ENCODE results near the gene STYX. TPM values are rescaled to one million over a fixed set of nuclear protein-coding genes. Genes with fewer than 3 reads are reported as not detected.
A peak's percentile ranks its signal among the peaks of the same experiment; 100 is the strongest.

STYX gene
- total and polyA plus RNA-seq, 2 of the 4 experiments (the other 2 are of a cell fraction), result 5.8 to 7.5 TPM

DNA sequence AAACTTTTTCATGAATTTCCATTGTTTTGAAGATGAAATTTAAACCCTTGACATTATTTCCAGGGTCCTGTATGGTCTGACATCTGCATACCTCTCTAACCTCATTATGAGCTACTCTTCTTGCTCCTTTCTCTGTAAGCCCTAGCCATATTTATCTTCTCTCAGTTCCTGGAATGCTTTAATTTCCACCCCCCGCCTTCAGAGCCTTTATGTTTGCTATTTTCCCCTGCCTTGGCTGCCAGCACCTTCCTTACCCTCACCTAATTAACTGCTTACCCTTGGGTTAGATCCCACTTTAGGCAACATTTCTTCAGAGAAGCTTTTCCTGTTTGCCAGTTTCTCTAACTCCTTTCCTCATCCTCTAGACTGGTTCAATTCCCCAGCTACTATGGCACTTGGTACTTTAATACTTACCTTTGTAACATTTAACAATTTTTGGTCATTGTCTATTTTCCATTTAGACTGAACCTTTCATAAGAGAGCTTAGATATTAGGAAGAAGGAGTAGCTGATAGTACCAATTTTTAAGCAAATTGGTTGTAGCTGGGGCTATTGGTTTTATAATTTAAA, 6.0 kb downstream of the STYX start:
- Histone ChIP-seq H2AK9ac (replicated peaks; ENCODE audit: low read depth, low read length, poor library complexity) (no peak overlapping the region), H3K27ac (ENCODE audit: insufficient read depth, low read length) (no peak overlapping the region), H4K5ac (ENCODE audit: low read depth, low read length) (no peak overlapping the region), H4K91ac (ENCODE audit: insufficient read depth, low read depth, low read length) (no peak overlapping the region), H3K4me3 (ENCODE audit: insufficient read depth, low read depth, low read length) (no peak overlapping the region), H3K27me3 (ENCODE audit: control insufficient read depth, insufficient read depth, low read length) (no peaks in the 10 kb centered on the region), H2BK20ac (ENCODE audit: low read depth, low read length) (no peak overlapping the region), H3K4ac (ENCODE audit: low read depth, low read length) (no peak overlapping the region), H4K8ac (ENCODE audit: low read depth in 2 of 2, low read length in 2 of 2) (no peak overlapping the region), H3K36me3 (ENCODE audit: control insufficient read depth, insufficient read depth, low read length) (peaks cover 6% of the 10 kb centered on the region; the same call in 1 of the 2 replicates), H2BK15ac (ENCODE audit: low read depth, low read length) (no peak overlapping the region), H2BK5ac (ENCODE audit: low read depth, low read length, poor library complexity, severe bottlenecking) (no peak overlapping the region), H3K14ac (replicated peaks; ENCODE audit: low read depth, low read length) (no peak overlapping the region), H3K4me1 (ENCODE audit: control insufficient read depth, insufficient read depth, low read length) (peaks cover 2% of the 10 kb centered on the region; the same call in 1 of the 2 replicates), H3K18ac (ENCODE audit: low read depth, low read length) (no peak overlapping the region), H3K56ac (ENCODE audit: extremely low read depth, insufficient read depth, low read length) (no peak overlapping the region), H3K9me3 (ENCODE audit: control insufficient read depth, insufficient read depth, low read length) (no peaks in the 10 kb centered on the region), H3K23ac (ENCODE audit: low read depth, low read length) (no peak overlapping the region), H4K20me1 (ENCODE audit: insufficient read depth, low read length) (no peaks in the 10 kb centered on the region; the same call in 1 of the 2 replicates), H3K4me2 (ENCODE audit: low read depth, low read length) (no peak overlapping the region), H2AK5ac (ENCODE audit: low read depth, low read length) (no peak overlapping the region), H3K79me1 (ENCODE audit: low read depth in 1 of 2, low read length in 2 of 2) (peaks cover 15 to 56% of the 10 kb centered on the region in 2 experiments; a peak in 3 of 4 replicates), H2AFZ (replicated peaks; ENCODE audit: low read length, poor library complexity) (no peak overlapping the region), H2BK120ac (ENCODE audit: low read depth, low read length) (no peak overlapping the region), H3K9me1 (ENCODE audit: insufficient read depth, low read length) (no peaks in the 10 kb centered on the region), H3K9ac (ENCODE audit: low read depth, low read length) (no peak overlapping the region)
- no TSS peak for BruUV-seq (replicated peaks)
- in situ Hi-C loops (cut with MboI; ENCODE audit: low sequenced_read_pairs), result no loop called here
- 25% methylated on average over 1 of the region's 1 CpG; no CpG with 5 or more reads in 1 of the 2 experiments for WGBS, 2 experiments (ENCODE audit: extremely low coverage in 2 of 2, insufficient read length in 1 of 2)
- TF ChIP-seq SMC3 (IDR thresholded peaks at IDR 0.05; ENCODE audit: low read depth, low read length), result no peak
- no peak for TF ChIP-seq POLR2A (IDR thresholded peaks at IDR 0.05; ENCODE audit: low read depth, low read length)
- no peak for TF ChIP-seq BHLHE40 (IDR thresholded peaks at IDR 0.05; ENCODE audit: low read depth, low read length)
- TF ChIP-seq MAFK (IDR thresholded peaks at IDR 0.05; ENCODE audit: low read depth, low read length), result no peak
- TF ChIP-seq, protein P1, sequence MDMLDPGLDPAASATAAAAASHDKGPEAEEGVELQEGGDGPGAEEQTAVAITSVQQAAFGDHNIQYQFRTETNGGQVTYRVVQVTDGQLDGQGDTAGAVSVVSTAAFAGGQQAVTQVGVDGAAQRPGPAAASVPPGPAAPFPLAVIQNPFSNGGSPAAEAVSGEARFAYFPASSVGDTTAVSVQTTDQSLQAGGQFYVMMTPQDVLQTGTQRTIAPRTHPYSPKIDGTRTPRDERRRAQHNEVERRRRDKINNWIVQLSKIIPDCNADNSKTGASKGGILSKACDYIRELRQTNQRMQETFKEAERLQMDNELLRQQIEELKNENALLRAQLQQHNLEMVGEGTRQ (IDR thresholded peaks at IDR 0.05; ENCODE audit: low read depth, low read length), result no peak
- no peak for TF ChIP-seq NFE2L2 (IDR thresholded peaks at IDR 0.05; ENCODE audit: low read depth, low read length)
- TF ChIP-seq RAD21 (IDR thresholded peaks at IDR 0.05; ENCODE audit: low read length), result no peak
- TF ChIP-seq, protein P2, sequence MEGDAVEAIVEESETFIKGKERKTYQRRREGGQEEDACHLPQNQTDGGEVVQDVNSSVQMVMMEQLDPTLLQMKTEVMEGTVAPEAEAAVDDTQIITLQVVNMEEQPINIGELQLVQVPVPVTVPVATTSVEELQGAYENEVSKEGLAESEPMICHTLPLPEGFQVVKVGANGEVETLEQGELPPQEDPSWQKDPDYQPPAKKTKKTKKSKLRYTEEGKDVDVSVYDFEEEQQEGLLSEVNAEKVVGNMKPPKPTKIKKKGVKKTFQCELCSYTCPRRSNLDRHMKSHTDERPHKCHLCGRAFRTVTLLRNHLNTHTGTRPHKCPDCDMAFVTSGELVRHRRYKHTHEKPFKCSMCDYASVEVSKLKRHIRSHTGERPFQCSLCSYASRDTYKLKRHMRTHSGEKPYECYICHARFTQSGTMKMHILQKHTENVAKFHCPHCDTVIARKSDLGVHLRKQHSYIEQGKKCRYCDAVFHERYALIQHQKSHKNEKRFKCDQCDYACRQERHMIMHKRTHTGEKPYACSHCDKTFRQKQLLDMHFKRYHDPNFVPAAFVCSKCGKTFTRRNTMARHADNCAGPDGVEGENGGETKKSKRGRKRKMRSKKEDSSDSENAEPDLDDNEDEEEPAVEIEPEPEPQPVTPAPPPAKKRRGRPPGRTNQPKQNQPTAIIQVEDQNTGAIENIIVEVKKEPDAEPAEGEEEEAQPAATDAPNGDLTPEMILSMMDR (conservative IDR thresholded peaks at IDR 0.05; ENCODE audit: low read depth, low read length), result no peak
- TF ChIP-seq RCOR1 (IDR thresholded peaks at IDR 0.05; ENCODE audit: insufficient replicate concordance, low read length), result no peak
- no peak for TF ChIP-seq CEBPB (IDR thresholded peaks at IDR 0.05; ENCODE audit: low read depth, low read length)
- TF ChIP-seq FOS (IDR thresholded peaks at IDR 0.05; ENCODE audit: low read depth, low read length), result no peak
- TF ChIP-seq RFX5 (IDR thresholded peaks at IDR 0.05; ENCODE audit: low read depth, low read length), result no peak
- no peak for TF ChIP-seq MXI1 (IDR thresholded peaks at IDR 0.05; ENCODE audit: borderline replicate concordance, low read depth, low read length)
- TF ChIP-seq MAZ (IDR thresholded peaks at IDR 0.05; ENCODE audit: borderline replicate concordance, low read depth, low read length), result no peak
- TF ChIP-seq, protein P3, sequence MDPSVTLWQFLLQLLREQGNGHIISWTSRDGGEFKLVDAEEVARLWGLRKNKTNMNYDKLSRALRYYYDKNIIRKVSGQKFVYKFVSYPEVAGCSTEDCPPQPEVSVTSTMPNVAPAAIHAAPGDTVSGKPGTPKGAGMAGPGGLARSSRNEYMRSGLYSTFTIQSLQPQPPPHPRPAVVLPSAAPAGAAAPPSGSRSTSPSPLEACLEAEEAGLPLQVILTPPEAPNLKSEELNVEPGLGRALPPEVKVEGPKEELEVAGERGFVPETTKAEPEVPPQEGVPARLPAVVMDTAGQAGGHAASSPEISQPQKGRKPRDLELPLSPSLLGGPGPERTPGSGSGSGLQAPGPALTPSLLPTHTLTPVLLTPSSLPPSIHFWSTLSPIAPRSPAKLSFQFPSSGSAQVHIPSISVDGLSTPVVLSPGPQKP (IDR thresholded peaks at IDR 0.05; ENCODE audit: borderline replicate concordance, low read depth, low read length), result no peak
- DNase-seq (peak; percentile 1), ATAC-seq (ENCODE audit: low read depth) (no peak)
- dilution Hi-C loops (cut with HindIII; ENCODE audit: low sequenced_read_pairs, unreplicated experiment), result no loop called here
- ChIA-PET CTCF (no interaction called here), POLR2A (ENCODE audit: unreplicated experiment) (no interaction called here)
- intact Hi-C loops (cut with micrococcal nuclease), result loop anchor here (5.0 kb wide), 1 partner anchor 36 kb away; no protein-coding TSS in a partner anchor
